SK-N-SH (cell line): Measurements from ENCODE around the gene TARDBP. TPM values are rescaled to one million over a fixed set of nuclear protein-coding genes. Genes with fewer than 3 reads are reported as not detected.

Experiments used
- CTCF ChIA-PET: fragments of 300-600, 350-600 bp; formaldehyde crosslinking; extraction: SDS; loops from one replicate; lab custom pipeline; 2021; lab: Yijun Ruan, JAX
- POLR2A ChIA-PET: fragments of 350-600 bp; sonication (Branson Sonifier 250); formaldehyde crosslinking; extraction: SDS; loops from one replicate; lab custom pipeline; 2020; ENCODE audit warnings: antibody characterized with exemption, inconsistent platforms; lab: Yijun Ruan, JAX
- DNase-seq: peaks from one replicate; pipeline ENCODE4 v3.0.0; 2012
- H2AFZ ChIP-seq: fragments of 200-600 bp; sonication (generic); 2 replicates; pipeline ENCODE4 v1.8.1; 2016; ENCODE audit warnings: antibody characterized with exemption, mild to moderate bottlenecking, low read depth
- H3F3A ChIP-seq: fragments of 200-600 bp; sonication (generic); replicated peaks from 2 replicates; pipeline ENCODE3; 2016; ENCODE audit warnings: antibody characterized with exemption, mild to moderate bottlenecking; ENCODE audit not compliant: insufficient read depth
- H3K27ac ChIP-seq, 2 experiments: fragments of 200-500 bp in 1 of 2; fragments of 200-600 bp in 1 of 2; sonication (Bioruptor generic) in 1 of 2; sonication (generic), shearing (Covaris generic) in 1 of 2; 2 replicates each; pipeline versions ENCODE4 v1.5.1 to v1.6.1; 2014 to 2016; ENCODE audit warnings: low read depth in 2 of 2, inconsistent platforms in 1 of 2, low read length in 1 of 2, mild to moderate bottlenecking in 1 of 2, mixed read lengths in 1 of 2
- H3K27me3 ChIP-seq: fragments of 200-600 bp; sonication (generic), shearing (Covaris generic); 2 replicates; pipeline ENCODE4 v1.6.1; 2016; ENCODE audit warnings: mixed run types; ENCODE audit not compliant: insufficient read depth
- H3K36me3 ChIP-seq, 2 experiments: fragments of 200-500 bp in 1 of 2; fragments of 200-600 bp in 1 of 2; sonication (Bioruptor generic) in 1 of 2; sonication (generic) in 1 of 2; replicated peaks in 1 of 2; 2 replicates each; pipeline versions ENCODE3 to v1.5.1; 2014 to 2016; ENCODE audit warnings: low read length in 1 of 2, mild to moderate bottlenecking in 1 of 2; ENCODE audit not compliant: insufficient read depth in 2 of 2, control insufficient read depth in 1 of 2
- H3K4me1 ChIP-seq, 2 experiments: fragments of 200-500 bp in 1 of 2; fragments of 200-600 bp in 1 of 2; sonication (Bioruptor generic) in 1 of 2; sonication (generic), shearing (Covaris generic) in 1 of 2; 2 replicates each; pipeline versions ENCODE4 v1.5.1 to v1.6.1; 2014 to 2016; ENCODE audit warnings: low read depth in 1 of 2, low read length in 1 of 2, mixed run types in 1 of 2; ENCODE audit not compliant: insufficient read depth in 2 of 2, control insufficient read depth in 1 of 2
- H3K4me2 ChIP-seq: fragments of 200-600 bp; sonication (generic), shearing (Covaris generic); 2 replicates; pipeline ENCODE4 v1.6.1; 2017; ENCODE audit warnings: mixed run types
- H3K4me3 ChIP-seq, 2 experiments: fragments of 200-500 bp in 1 of 2; fragments of 200-600 bp in 1 of 2; sonication (Bioruptor generic) in 1 of 2; sonication (generic), shearing (Covaris generic) in 1 of 2; 2 replicates each; pipeline versions ENCODE4 v1.5.1 to v1.8.1; 2014 to 2016; ENCODE audit warnings: low read depth in 2 of 2, inconsistent platforms in 1 of 2, low read length in 1 of 2, mild to moderate bottlenecking in 1 of 2, mixed read lengths in 1 of 2, moderate library complexity in 1 of 2
- H3K79me2 ChIP-seq: fragments of 200-600 bp; sonication (generic); 2 replicates; pipeline ENCODE4 v1.8.1; 2017; ENCODE audit warnings: mild to moderate bottlenecking; ENCODE audit not compliant: insufficient read depth
- H3K9ac ChIP-seq: fragments of 200-600 bp; sonication (generic); 2 replicates; pipeline ENCODE4 v1.6.1; 2017; ENCODE audit warnings: mixed run types
- H3K9me2 ChIP-seq: fragments of 200-600 bp; sonication (generic); 2 replicates; pipeline ENCODE4 v1.6.1; 2017; ENCODE audit warnings: mixed run types
- H3K9me3 ChIP-seq: fragments of 200-600 bp; sonication (generic); 2 replicates; pipeline ENCODE4 v1.6.1; 2017; ENCODE audit warnings: mixed run types, mild to moderate bottlenecking, moderate library complexity
- H4K20me1 ChIP-seq: fragments of 200-600 bp; sonication (generic); 2 replicates; pipeline ENCODE4 v1.6.1; 2017; ENCODE audit warnings: mild to moderate bottlenecking, mixed run types; ENCODE audit not compliant: insufficient read depth
- CHD2 ChIP-seq: fragments of 150-350 bp; IDR thresholded peaks from 2 replicates; pipeline ENCODE4 v1.6.1; 2018; ENCODE audit warnings: low read length; ENCODE audit not compliant: partially characterized antibody
- CTCF ChIP-seq: fragments of 200-600 bp; sonication (generic); IDR thresholded peaks from 2 replicates; pipeline ENCODE4 v1.6.1; 2017; ENCODE audit warnings: antibody characterized with exemption, mild to moderate bottlenecking, moderate library complexity
- ELF1 ChIP-seq: IDR thresholded peaks from 2 replicates; pipeline ENCODE4 v1.4.0; 2012
- EP300 ChIP-seq, 2 experiments: IDR thresholded peaks; 2 replicates each; pipeline versions ENCODE4 v1.4.0 to v1.6.1; 2012; ENCODE audit warnings: borderline replicate concordance in 1 of 2, low read depth in 1 of 2, low read length in 1 of 2
- FOSL2 ChIP-seq: IDR thresholded peaks from 2 replicates; pipeline ENCODE4 v1.4.0; 2012; ENCODE audit warnings: low read depth, mild to moderate bottlenecking, moderate library complexity, borderline replicate concordance
- FOXJ3 ChIP-seq: sonication (generic); formaldehyde crosslinking; IDR thresholded peaks from 2 replicates; pipeline ENCODE4 v1.5.1; 2020; ENCODE audit warnings: mild to moderate bottlenecking, missing genetic modification reagents
- FOXM1 ChIP-seq: IDR thresholded peaks from 2 replicates; pipeline ENCODE4 v1.4.0; 2012; ENCODE audit warnings: low read depth, mild to moderate bottlenecking
- GABPA ChIP-seq: IDR thresholded peaks from 2 replicates; pipeline ENCODE4 v1.4.0; 2012; ENCODE audit warnings: low read depth, mild to moderate bottlenecking
- MAX ChIP-seq: IDR thresholded peaks from 2 replicates; pipeline ENCODE4 v1.4.0; 2012; ENCODE audit warnings: low read depth
- MEF2A ChIP-seq: IDR thresholded peaks from 2 replicates; pipeline ENCODE4 v1.4.0; 2012; ENCODE audit warnings: low read depth, borderline replicate concordance
- NFIC ChIP-seq: IDR thresholded peaks from 2 replicates; pipeline ENCODE4 v1.4.0; 2012; ENCODE audit warnings: borderline replicate concordance
- NRF1 ChIP-seq: IDR thresholded peaks from 2 replicates; pipeline ENCODE4 v1.6.1; 2012; ENCODE audit warnings: low read depth, mild to moderate bottlenecking, low read length
- POLR2AphosphoS5 ChIP-seq: IDR thresholded peaks from 2 replicates; pipeline ENCODE4 v1.6.1; 2012; ENCODE audit warnings: low read depth, low read length
- RFX5 ChIP-seq: IDR thresholded peaks from 2 replicates; pipeline ENCODE4 v1.6.1; 2012; ENCODE audit warnings: mild to moderate bottlenecking, improper control_type of control experiment, low read length
- RXRA ChIP-seq: IDR thresholded peaks from 2 replicates; pipeline ENCODE4 v1.4.0; 2012; ENCODE audit warnings: low read depth, mild to moderate bottlenecking, borderline replicate concordance
- SMC3 ChIP-seq: IDR thresholded peaks from 2 replicates; pipeline ENCODE4 v1.6.1; 2012; ENCODE audit warnings: low read depth, low read length, improper control_type of control experiment
- TEAD4 ChIP-seq: IDR thresholded peaks from 2 replicates; pipeline ENCODE4 v1.4.0; 2012; ENCODE audit warnings: mild to moderate bottlenecking, borderline replicate concordance; ENCODE audit not compliant: insufficient read depth
- USF2 ChIP-seq: fragments of 150-350 bp; IDR thresholded peaks from 2 replicates; pipeline ENCODE4 v1.6.1; 2017; ENCODE audit warnings: antibody characterized with exemption, low read length, low read depth, borderline replicate concordance
- WGBS: methylation state at CpG from one replicate; pipeline ENCODE4 v1.1.6; 2017; ENCODE audit warnings: low lambda C conversion rate; 5-methylcytosine and 5-hydroxymethylcytosine counted together
- polyA plus RNA-seq, 3 experiments: library from polyadenylated mRNA; depleted of rRNA; stranded (reverse); fragments of >200 nt; gene quantifications; 2 replicates each; pipeline ENCODE4 v1.2.3, GENCODE V29; 2012

Gene TARDBP
- polyA plus RNA-seq, 1 of the 3 experiments (the other 2 are of a cell fraction): 207 TPM

- no peaks in the 10 kb centered on the region for H3K79me2 ChIP-seq
- H3K27me3 ChIP-seq: no peaks in the 10 kb centered on the region
- H4K20me1 ChIP-seq: no peaks in the 10 kb centered on the region
- peaks cover 7 to 10% of the 10 kb centered on the region in 2 experiments; a peak in 2 of 4 replicates for H3K4me1 ChIP-seq
- no peaks in the 10 kb centered on the region for H3K9me2 ChIP-seq
- 80% methylated on average over 11 of the region's 15 CpGs for WGBS
- no peaks in the 10 kb centered on the region for H3K36me3 ChIP-seq
- H3K4me2 ChIP-seq: no peak overlapping the region
- H3K9ac ChIP-seq: no peak overlapping the region
- ChIA-PET CTCF (interaction anchor here (0.6 to 2.5 kb wide), 4 partner anchors 10 to 57 kb away, joined by 3 to 7 read pairs (median 4); no protein-coding TSS in a partner anchor), POLR2A (no interaction called here)
- H2AFZ ChIP-seq: no peak overlapping the region
- H3K9me3 ChIP-seq: no peaks in the 10 kb centered on the region
- H3F3A ChIP-seq: peaks cover 8% of the 10 kb centered on the region
- H3K27ac ChIP-seq: no peak overlapping the region
- DNase-seq: no peak
- H3K4me3 ChIP-seq: no peak overlapping the region
- no peak for TF ChIP-seq FOXM1
- no peak for TF ChIP-seq FOSL2
- TF ChIP-seq ELF1: no peak
- TF ChIP-seq SMC3: no peak
- no peak for TF ChIP-seq USF2
- no peak for TF ChIP-seq FOXJ3 (CRISPR knock-in tag)
- no peak for TF ChIP-seq RXRA
- no peak for TF ChIP-seq POLR2AphosphoS5
- no peak for TF ChIP-seq NFIC
- TF ChIP-seq EP300 (IDR thresholded peaks at IDR 0.05; ENCODE audit: borderline replicate concordance in 1 of 2, low read depth in 1 of 2, low read length in 1 of 2): no peak
- TF ChIP-seq TEAD4: no peak
- TF ChIP-seq MAX: no peak
- TF ChIP-seq GABPA: no peak
- TF ChIP-seq CHD2: no peak
- TF ChIP-seq RFX5: no peak
- no peak for TF ChIP-seq CTCF
- TF ChIP-seq MEF2A: no peak
- no peak for TF ChIP-seq NRF1
Observed at GRCh38 chr1:10980094-10980577, 32.3 kb upstream of the TARDBP start.
